8988T (cell line): ENCODE results near the gene TEX53.

Source experiments
- DNase-seq: peaks from one replicate; pipeline ENCODE4 v3.0.0; 2011

The TEX53 gene

DNA sequence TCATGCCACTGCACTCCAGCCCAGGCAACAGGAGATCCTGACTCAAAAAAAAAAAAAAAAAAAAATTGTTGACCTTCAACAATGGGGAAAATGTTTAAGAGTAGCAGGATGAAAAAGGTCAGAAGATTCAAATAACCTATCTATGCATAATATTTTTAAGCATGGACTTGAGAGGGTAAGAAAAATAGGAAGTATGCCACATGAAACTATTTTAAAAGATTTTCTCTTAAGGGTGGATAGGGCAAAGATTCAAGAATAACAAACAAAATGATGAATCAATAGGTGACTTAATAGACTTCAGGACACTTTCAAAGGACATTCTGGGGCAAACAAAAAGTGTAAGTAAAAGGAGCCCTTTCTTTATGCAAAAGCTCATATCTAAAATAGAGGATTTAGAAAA is 21.2 kb upstream of the TEX53 start:
- no peak for DNase-seq

GRCh38 chr9:114678130-114678529 is 20.5 kb upstream of the TEX53 start:
- no peak for DNase-seq

- DNase-seq = peak; percentile 60
Observed at GRCh38 chr9:114677418-114677817, 19.8 kb upstream of the TEX53 start.

DNA sequence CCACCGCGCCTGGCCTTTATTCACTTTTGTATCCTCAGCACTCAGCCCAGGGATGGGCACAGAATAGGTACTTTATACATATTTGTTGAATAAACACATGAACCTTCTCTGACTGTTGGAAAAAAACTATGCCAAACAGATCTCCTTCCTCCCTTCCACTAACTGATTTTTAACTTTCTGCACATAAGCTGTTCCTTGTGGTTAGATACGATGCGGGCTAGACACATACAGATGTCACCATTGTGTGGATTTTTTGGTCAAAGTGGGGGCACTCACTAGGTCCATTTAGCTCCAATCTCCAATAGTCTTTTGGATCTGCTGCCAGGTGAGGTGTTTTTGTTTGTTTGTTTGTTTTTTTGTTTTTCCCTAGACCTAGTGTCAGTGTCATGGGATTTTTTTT is 19.3 kb upstream of the TEX53 start:
- no peak for DNase-seq

DNA sequence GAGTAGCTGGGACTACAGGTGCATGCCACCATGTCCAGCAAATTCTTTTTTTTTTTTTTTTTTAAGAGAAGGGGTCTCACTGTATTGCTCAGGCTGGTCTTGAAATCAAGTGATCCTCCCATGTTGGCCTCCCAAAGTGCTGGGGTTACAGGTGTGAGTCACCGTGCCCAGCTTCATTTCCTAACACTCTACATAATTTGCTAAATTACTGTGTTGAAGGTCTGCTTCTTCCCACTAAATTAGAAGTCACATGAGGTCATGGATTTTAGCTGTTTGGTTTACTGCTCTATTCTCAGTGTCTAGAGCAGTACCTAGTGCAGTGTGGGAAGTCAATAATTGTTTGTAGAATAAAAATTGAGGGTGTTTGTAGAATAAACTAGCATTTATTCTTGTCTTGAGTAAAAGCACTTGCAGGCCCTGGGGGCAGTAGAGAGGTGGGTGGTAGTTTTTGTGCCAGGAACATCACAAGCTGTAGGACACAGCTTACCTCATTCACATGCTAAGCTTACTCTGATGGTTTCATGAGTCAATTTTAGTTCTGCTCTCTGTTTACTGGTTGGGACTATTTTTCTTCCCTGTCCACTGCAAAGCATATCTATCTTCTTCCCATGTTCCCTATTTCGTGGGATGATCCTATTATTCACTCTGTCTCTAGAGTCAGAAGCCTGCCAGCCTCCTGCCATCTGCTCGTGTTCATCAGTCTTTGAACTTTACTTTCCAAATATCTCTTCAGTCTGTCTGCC is 17.4 kb upstream of the TEX53 start:
- no peak for DNase-seq

GRCh38 chr9:114674076-114674797 is 16.6 kb upstream of the TEX53 start:
- no peak for DNase-seq

DNA sequence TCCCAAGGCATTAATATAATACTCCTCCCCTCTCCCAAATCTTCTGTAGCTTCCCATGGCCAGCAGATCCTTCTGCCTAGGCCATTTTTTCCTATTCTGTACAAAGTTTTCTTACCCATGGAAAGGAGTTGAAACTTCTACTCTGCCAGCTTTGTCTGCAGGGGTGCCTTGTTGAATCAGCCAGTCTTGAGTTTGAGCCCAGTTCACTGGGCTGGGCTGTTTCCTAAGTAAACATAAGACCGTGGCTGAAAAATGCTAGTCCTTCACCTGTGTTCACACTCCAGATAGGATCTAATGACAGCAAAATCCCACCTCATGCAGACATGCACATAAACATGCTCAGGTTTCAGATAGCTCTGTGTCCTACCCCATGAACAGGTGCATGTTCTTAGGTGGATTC is 14.0 kb upstream of the TEX53 start:
- no peak for DNase-seq

GRCh38 chr9:114669961-114670360 is 12.4 kb upstream of the TEX53 start:
- no peak for DNase-seq

- no peak for DNase-seq
Observed at GRCh38 chr9:114668146-114668545, 10.5 kb upstream of the TEX53 start.

- no peak for DNase-seq
Observed at GRCh38 chr9:114666851-114667250, 9.2 kb upstream of the TEX53 start.

- DNase-seq = no peak
Observed at GRCh38 chr9:114666401-114666800, 8.8 kb upstream of the TEX53 start.

- no peak for DNase-seq
Observed at GRCh38 chr9:114664181-114664580, 6.6 kb upstream of the TEX53 start.

GRCh38 chr9:114662081-114662989 is 4.7 kb upstream of the TEX53 start:
- peak; percentile 66 for DNase-seq

- no peak for DNase-seq
Observed at GRCh38 chr9:114656301-114656700, 1.3 kb downstream of the TEX53 start.

- DNase-seq = no peak
Observed at GRCh38 chr9:114655689-114656088, 1.9 kb downstream of the TEX53 start.

DNA sequence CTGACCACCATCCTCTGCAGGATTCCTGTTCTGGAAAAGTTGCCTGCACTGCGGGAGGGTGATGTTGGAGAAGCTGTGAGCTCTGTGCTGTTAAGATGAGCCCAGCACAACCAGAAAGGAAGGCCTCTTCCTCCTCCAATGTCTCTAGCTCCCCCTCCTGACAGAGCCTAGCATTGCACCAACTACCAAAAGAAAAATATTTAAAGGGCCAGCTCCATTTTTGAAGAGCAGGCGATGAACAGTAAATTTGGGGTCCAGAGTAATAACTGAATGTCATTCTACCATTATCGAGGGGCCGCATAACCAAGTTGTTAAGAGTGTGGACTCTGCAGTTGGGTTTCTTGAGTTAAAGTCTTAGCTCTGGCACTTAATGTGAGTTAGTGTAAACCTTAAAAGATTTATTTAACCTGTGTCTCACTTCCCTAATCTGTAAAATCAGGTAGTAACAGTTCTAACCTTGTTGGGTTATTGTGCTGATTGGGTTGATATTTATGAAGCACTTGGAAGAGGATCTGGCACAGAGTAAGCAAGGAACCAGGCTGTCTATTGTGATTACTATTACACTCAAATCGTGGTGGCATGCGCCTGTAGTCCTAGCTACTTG is 3.9 kb downstream of the TEX53 start:
- peak; percentile 50 for DNase-seq

- DNase-seq = no peak
Observed at GRCh38 chr9:114652776-114653555, 4.6 kb downstream of the TEX53 start.

DNA sequence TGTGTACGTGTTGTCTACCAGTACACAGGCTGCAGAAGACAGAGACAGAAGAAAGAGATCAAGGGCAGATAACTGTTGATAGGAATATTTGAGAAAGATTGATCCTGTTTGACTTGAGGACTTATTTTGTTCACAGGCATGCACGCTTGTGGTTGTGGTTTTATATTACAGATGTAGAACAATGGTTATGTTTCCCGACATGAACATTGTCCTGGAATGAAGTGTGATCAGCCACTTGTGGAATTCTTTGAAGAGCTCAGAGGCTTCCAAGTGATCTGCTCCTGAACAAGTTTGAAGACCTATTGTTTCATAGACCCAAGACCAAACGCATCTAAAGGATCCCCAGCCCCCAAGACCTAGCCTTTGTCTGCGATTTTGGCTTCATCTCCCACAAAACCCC is 13.7 kb downstream of the TEX53 start:
- no peak for DNase-seq

DNA sequence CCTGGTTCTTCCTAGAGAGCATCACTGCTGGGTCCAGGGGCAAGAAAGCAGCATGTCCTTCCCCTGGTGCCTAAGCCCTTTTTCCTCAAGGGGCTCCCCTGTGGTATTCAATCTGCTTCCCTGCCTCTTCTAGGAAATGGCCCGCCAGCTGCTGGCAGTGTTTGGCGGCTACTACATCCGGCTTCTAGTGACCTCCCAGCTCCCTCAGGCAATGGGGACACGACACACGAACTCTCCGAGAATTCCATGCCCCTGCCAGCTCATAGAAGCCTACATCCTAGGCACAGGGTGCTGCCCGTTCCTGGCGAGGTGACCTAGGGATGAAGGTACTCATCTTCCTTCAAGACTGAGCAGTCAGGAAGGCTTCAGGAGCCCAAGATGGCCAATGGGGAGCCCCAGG is 14.6 kb downstream of the TEX53 start:
- no peak for DNase-seq

GRCh38 chr9:114641967-114642366 is 15.6 kb downstream of the TEX53 start:
- no peak for DNase-seq

- DNase-seq = no peak
Observed at GRCh38 chr9:114638404-114638803, 19.2 kb downstream of the TEX53 start.

DNA sequence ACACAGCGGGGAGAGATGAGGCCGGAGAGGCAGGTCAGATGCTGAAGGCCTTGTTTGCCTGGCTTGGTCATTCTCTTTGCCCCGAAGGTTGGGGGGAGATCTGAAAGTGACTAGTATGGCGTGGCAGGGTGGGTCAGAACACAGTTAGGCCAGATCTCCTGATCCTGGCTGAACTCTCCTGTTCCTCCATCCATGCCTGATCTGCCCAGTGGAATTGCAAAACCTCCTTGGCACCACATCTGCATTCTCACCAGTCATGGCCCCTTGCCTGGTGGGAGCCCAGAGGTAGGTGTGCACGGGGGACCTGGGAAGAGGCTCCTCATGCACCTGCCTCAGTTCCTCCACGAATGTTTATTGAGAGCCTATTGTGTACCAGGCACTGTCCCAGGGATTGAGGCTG is 23.2 kb downstream of the TEX53 start:
- no peak for DNase-seq
